Osteoblast (primary cell): ENCODE data around the gene TRAK2. TPM values are rescaled to one million over a fixed set of nuclear protein-coding genes. Genes with fewer than 3 reads are reported as not detected.
A peak's percentile ranks its signal among the peaks of the same experiment; 100 is the strongest.

ENCODE experiments used
- DNase-seq: peaks from one replicate; pipeline ENCODE4 v3.0.0; 2011; ENCODE audit warnings: low spot score, mixed read lengths; ENCODE audit not compliant: insufficient read length; ENCODE audit errors: missing footprints
- H2AFZ ChIP-seq: 2 replicates; pipeline ENCODE4 v1.6.0; 2011; ENCODE audit warnings: mild to moderate bottlenecking, low read length
- H3K27ac ChIP-seq: 2 replicates; pipeline ENCODE4 v1.5.1; 2011; ENCODE audit warnings: mild to moderate bottlenecking, low read depth, low read length, moderate library complexity
- H3K27me3 ChIP-seq: 2 replicates; pipeline ENCODE4 v1.6.0; 2012; ENCODE audit warnings: mild to moderate bottlenecking, control low read depth, inconsistent platforms, low read length, moderate library complexity; ENCODE audit not compliant: insufficient read depth
- H3K36me3 ChIP-seq: 2 replicates; pipeline ENCODE4 v1.5.1; 2011; ENCODE audit warnings: mild to moderate bottlenecking, low read length, control low read depth, moderate library complexity; ENCODE audit not compliant: insufficient read depth
- H3K4me1 ChIP-seq: 2 replicates; pipeline ENCODE4 v1.5.1; 2011; ENCODE audit warnings: mild to moderate bottlenecking, low read length, control low read depth, moderate library complexity; ENCODE audit not compliant: insufficient read depth
- H3K4me2 ChIP-seq: 2 replicates; pipeline ENCODE4 v1.6.0; 2011; ENCODE audit warnings: mild to moderate bottlenecking, low read length; ENCODE audit not compliant: insufficient read depth
- H3K4me3 ChIP-seq: fragments of 200-600 bp; sonication (generic); 3 replicates; pipeline ENCODE4 v1.5.1; 2012; ENCODE audit warnings: mild to moderate bottlenecking, low read length, inconsistent platforms; ENCODE audit not compliant: insufficient read depth
- H3K79me2 ChIP-seq: 2 replicates; pipeline ENCODE4 v1.6.0; 2012; ENCODE audit warnings: mild to moderate bottlenecking, low read length, control low read depth, inconsistent platforms; ENCODE audit not compliant: insufficient read depth
- H3K9me3 ChIP-seq: 2 replicates; pipeline ENCODE4 v1.5.1; 2011; ENCODE audit warnings: low read depth, low read length, control low read depth
- H4K20me1 ChIP-seq: 2 replicates; pipeline ENCODE4 v1.6.0; 2012; ENCODE audit warnings: mild to moderate bottlenecking, low read length, control low read depth; ENCODE audit not compliant: insufficient read depth
- CTCF ChIP-seq: IDR thresholded peaks from 2 replicates; pipeline ENCODE4 v1.5.1; 2011; ENCODE audit warnings: mild to moderate bottlenecking, low read depth, low read length, moderate library complexity; ENCODE audit errors: extremely low read depth
- total RNA-seq: library from RNA; depleted of rRNA; stranded (reverse); fragments of >200 nt; gene quantifications from 2 replicates; pipeline ENCODE4 v1.2.3, GENCODE V29; 2012

The TRAK2 gene
- total RNA-seq, 1 donor, result 56.8 TPM

- Histone ChIP-seq H3K4me2 (no peak overlapping the region), H3K79me2 (no peaks in the 10 kb centered on the region), H3K4me1 (peaks cover 10% of the 10 kb centered on the region), H4K20me1 (no peaks in the 10 kb centered on the region), H3K27me3 (no peaks in the 10 kb centered on the region), H3K4me3 (no peak overlapping the region), H3K27ac (no peak overlapping the region), H3K9me3 (no peaks in the 10 kb centered on the region), H3K36me3 (no peaks in the 10 kb centered on the region), H2AFZ (no peak overlapping the region)
- TF ChIP-seq CTCF, result peak; percentile 89
- peak; percentile 82 for DNase-seq
Measured at GRCh38 chr2:201363857-201364560, 87.2 kb downstream of the TRAK2 start.

DNA sequence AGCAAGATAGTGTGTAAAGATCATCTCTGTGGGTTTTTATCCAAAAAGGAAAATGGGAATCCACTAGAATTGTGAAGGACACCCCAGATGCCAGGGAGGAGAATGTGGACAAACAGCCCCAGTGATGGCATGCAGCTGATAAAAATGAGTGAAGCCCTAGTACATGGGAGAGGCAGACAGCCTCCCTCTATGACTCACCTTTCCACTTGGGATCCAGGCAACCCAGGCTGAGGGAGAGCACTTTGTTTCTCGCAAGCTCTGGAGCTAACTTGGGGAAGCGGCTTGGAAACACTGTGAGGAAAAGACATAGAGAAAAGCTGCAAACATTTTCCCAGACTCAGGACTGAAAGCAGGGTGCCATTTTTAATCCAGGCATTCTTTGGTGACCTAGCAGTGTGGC lies 88.9 kb downstream of the TRAK2 start:
- TF ChIP-seq CTCF, result no peak
- Histone ChIP-seq H3K9me3 (no peaks in the 10 kb centered on the region), H3K36me3 (no peaks in the 10 kb centered on the region), H3K79me2 (no peaks in the 10 kb centered on the region), H4K20me1 (no peaks in the 10 kb centered on the region), H3K27me3 (no peaks in the 10 kb centered on the region), H2AFZ (no peak overlapping the region), H3K4me1 (peaks cover 19% of the 10 kb centered on the region), H3K4me3 (no peak overlapping the region), H3K27ac (no peak overlapping the region), H3K4me2 (no peak overlapping the region)
- no peak for DNase-seq

GRCh38 chr2:201361078-201361733 lies 90.1 kb downstream of the TRAK2 start:
- DNase-seq, result no peak

More at GRCh38 chr2:201361078-201361733, 90.1 kb downstream of the TRAK2 start:
- Histone ChIP-seq H3K9me3 (no peaks in the 10 kb centered on the region), H3K27me3 (no peaks in the 10 kb centered on the region), H3K4me2 (no peak overlapping the region), H3K36me3 (no peaks in the 10 kb centered on the region), H3K79me2 (no peaks in the 10 kb centered on the region), H3K4me1 (peaks cover 22% of the 10 kb centered on the region), H3K27ac (no peak overlapping the region), H2AFZ (no peak overlapping the region), H4K20me1 (no peaks in the 10 kb centered on the region), H3K4me3 (no peak overlapping the region)
- no peak for TF ChIP-seq CTCF
